H54 (cell line): ENCODE data around the gene WWOX.

ENCODE experiments used
- DNase-seq: peaks from one replicate; pipeline ENCODE4 v3.0.0; 2011; ENCODE audit warnings: low spot score, mixed read lengths; ENCODE audit not compliant: insufficient read length
- FAIRE-seq: peaks from 3 replicates; lab custom pipeline; 2011; peaks lifted over from hg19 to GRCh38; lab: Jason Lieb, UNC
- POLR2A ChIP-seq: IDR thresholded peaks from 2 replicates; pipeline ENCODE4 v1.6.1; 2011; ENCODE audit warnings: low read depth, mild to moderate bottlenecking, low read length

The WWOX gene

GRCh38 chr16:79008036-79008868, 908.8 kb downstream of the WWOX start:
- DNase-seq: peak; percentile 12
- FAIRE-seq: no peak
- TF ChIP-seq POLR2A: no peak

DNA sequence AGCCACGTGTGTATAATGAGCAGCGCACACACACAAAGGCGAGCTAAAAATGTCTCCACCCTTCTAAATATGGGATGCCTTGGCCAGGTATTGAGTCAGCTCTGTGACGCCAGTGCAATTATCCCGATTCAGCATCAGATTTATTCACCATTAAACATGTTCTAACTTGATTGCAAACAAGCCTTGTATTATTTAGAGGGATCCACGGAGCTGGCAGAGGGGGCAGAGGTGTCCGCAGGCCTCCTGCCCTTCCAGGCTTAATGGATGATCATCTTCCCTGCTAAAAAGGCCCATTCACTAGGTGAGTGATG, 909.4 kb downstream of the WWOX start:
- FAIRE-seq: no peak
- no peak for DNase-seq
- no peak for TF ChIP-seq POLR2A

- TF ChIP-seq POLR2A: no peak
- DNase-seq: no peak
- no peak for FAIRE-seq
Measured at GRCh38 chr16:79009896-79010295, 910.4 kb downstream of the WWOX start.

DNA sequence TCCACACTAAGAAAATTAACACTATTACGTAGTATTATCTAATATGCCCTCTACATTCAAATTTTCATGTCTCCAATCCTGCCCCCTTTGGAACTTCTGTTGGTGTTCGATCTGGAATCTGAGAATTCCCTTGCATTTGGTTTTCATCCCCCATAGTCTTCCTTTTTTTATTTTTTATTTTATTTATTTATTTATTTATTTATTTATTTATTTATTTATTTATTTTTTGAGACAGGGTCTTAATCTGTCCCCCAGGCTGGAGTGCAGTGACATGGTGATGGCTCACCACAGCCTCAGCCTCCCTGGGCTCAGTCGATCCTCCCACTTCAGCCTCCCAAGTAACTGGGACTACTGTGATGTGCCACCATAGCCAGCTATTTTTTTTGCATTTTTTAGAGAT, 911.8 kb downstream of the WWOX start:
- FAIRE-seq: no peak
- no peak for TF ChIP-seq POLR2A

DNA sequence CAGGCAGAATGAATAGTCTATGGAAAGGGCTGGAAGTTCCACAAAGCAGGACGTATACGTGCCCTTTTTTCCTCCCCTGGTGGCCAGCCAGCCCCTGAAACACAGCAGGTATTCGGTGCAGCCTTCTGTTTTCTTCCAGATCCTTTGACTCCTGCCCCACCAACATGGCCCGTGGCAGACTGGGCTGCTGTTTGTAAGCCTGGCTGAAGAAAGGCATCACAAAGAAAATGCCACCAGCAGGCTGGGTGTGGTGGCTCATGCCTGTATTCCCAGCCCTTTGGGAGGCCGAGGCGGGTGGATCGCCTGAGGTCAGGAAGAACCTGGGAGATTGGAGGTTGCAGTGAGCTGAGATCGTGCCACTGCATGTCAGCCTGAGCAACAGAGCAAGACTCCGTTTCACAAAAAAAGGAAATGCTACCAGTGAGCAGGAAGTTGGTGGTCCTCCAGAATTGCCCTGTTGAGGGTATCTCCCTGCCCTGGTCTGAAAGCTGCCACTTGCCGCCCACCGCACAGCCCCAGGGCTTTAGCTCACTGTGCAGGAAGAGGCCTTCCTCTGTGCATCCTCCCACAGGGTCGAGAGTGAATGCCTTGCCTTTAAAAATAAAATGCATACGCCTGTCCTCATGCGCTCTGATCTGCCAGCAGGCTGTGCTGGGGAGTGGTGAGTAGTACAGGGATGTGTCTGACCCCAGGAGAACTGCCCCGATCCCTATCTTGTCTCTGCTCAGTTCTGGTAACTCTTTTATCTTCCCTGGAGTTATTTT, 913.4 kb downstream of the WWOX start:
- DNase-seq (no peak), FAIRE-seq (no peak)
- no peak for TF ChIP-seq POLR2A

More for the DNA sequence above, 911.8 kb downstream of the WWOX start:
- DNase-seq: no peak

DNA sequence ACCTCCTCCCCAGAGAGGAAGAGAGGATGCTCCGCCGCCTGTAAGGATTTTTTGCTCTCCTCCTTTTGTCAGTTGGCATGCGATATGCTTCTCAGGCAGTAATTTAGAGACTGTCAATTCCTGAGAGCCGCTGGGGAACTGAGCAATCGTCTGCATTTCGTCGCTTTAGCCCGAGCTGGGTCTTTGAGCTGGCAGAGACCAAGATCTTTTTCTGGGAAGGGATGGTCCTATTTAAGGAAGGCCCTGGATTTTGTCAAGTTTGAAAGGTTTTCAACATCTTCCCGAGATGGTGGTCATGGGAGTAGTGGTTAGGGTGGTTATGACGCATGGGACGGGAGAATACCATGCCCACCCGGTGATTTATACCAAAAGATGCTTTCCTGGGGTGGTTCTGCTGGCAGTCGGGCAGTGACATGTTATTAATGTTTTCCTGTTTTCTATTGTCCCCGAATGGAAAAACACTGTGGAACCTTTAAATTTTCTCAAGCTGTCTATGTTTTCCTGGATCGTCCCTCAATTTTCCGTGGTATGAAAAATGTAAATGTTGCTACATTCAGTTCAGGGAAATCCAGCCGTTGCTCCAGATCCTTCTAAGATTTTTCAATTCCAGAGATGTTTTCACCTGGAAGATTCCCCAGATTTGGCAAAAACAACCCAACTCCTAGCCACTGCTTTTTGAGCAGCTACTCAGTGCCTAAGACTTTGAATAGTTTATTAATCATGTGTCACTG, 914.6 kb downstream of the WWOX start:
- no peak for TF ChIP-seq POLR2A
- no peak for FAIRE-seq
- DNase-seq: no peak

GRCh38 chr16:79018650-79019429, 919.4 kb downstream of the WWOX start:
- DNase-seq: no peak
- FAIRE-seq: no peak

GRCh38 chr16:79019431-79019830, 920.0 kb downstream of the WWOX start:
- no peak for TF ChIP-seq POLR2A
- no peak for DNase-seq
- FAIRE-seq: no peak

More at GRCh38 chr16:79018650-79019429, 919.4 kb downstream of the WWOX start:
- TF ChIP-seq POLR2A: no peak

GRCh38 chr16:79021991-79022630, 922.7 kb downstream of the WWOX start:
- no peak for FAIRE-seq
- DNase-seq: no peak
- TF ChIP-seq POLR2A: no peak

DNA sequence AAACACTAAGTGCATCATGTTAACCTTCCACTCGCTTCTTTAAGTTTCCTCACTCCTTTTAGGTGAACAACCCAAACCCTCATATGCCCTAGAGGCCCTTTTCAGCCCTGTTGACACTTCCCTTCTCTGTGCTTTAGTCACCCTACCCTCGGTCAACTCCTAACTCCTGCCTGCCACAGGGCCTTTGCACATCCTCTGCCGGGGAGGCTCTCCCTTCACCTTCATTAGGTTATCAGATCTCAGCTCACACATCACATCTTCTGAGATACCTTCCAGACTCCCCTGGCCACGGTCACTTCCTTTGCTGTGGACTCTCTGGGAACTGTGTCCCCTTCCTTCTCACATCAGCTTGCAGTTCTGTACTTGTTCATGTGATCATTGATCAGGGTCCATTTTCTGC, 926.7 kb downstream of the WWOX start:
- no peak for DNase-seq
- no peak for TF ChIP-seq POLR2A
- FAIRE-seq: no peak

- DNase-seq (no peak), FAIRE-seq (no peak)
- TF ChIP-seq POLR2A: no peak
Measured at GRCh38 chr16:79036541-79036940, 937.1 kb downstream of the WWOX start.

DNA sequence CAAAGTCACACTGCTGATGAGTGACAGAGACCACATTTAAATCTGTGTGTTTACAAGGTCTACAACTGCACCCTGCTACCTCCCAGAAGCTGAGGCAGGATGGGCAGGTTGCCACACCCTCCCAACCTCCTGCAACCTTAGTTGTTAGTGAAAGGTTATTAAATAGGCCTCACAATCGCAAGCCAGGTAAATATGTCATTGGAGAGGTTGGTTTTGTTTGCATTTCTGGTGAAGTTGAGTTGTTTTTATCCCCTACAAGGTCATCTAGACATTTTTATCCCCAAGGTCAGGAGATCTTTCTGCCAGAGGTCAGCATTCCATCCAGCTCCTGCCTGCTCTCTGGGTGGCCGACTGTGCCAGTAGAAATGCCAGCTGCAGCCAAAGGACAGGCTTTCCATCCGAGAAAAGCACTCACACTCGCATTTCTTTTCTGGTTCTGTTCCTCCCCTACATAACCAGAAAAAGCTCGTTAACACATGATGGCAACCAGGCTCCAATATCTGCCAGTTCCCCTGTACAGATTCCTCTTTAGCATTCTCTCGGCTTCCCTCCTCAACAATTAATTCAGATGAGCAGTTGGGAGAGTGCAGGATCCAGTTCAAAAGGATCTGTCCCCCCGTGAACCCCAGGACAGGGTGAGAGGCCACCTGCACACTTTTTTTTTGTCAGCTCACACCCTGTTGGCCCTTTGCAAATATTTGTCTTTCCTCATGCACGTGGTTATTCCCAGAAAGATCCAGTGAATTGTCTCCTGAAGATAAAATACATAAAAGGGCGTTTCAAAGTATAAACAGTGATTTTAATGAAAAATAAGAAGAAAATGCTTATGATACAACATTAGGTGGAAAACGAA, 938.3 kb downstream of the WWOX start:
- TF ChIP-seq POLR2A: no peak
- DNase-seq (no peak), FAIRE-seq (no peak)
